ENCODE data around the gene POLR2C. TPM values are rescaled to one million over a fixed set of nuclear protein-coding genes. Genes with fewer than 3 reads are reported as not detected.

POLR2C gene
- total RNA-seq, 4 donors from 2014 or later: 77.1 to 146 (median 101) TPM

GRCh38 chr16:57447186-57447962 is 15.1 kb upstream of the POLR2C start, which contains the start of the genes CIAPIN1 and COQ9:
Gene CIAPIN1 (minus strand): TSS chr16:57447385. CDS start chr16:57440928, 6,457 bp downstream.
Gene COQ9 (plus strand): TSS chr16:57447479. CDS start chr16:57447506, 27 bp downstream.
- no peaks in the 10 kb centered on the region for H3K9me3 ChIP-seq
- TF ChIP-seq CTCF (IDR thresholded peaks at IDR 0.05) (peak in 1 of 5 experiments; percentile 44), EP300 (IDR thresholded peaks at IDR 0.05) (peak in 1 of 2 donors; percentile 92), POLR2A (IDR thresholded peaks at IDR 0.05) (peak; percentile 61 to 75)
- H3K36me3 ChIP-seq: peaks cover 0 to 17% (median 5%) of the 10 kb centered on the region in 3 donors
- peaks cover 0 to 30% (median 11%) of the 10 kb centered on the region in 4 donors for H3K4me1 ChIP-seq
- peak; percentile 87 to 91 for DNase-seq (ENCODE audit: low spot score in 2 of 2)
- peak within 1 kb of the TSS; percentile 77 to 93 (median 92) for H3K27ac ChIP-seq
- H3K4me3 ChIP-seq: peak within 1 kb of the TSS; percentile 79 to 99 (median 96)
- WGBS, 2 donors: 0% methylated on average over 32 to 62 of the region's 68 CpGs
- H3K27me3 ChIP-seq: no peaks in the 10 kb centered on the region

- Histone ChIP-seq H3K27ac (no peak overlapping the region), H3K4me3 (no peak overlapping the region), H3K4me1 (peaks cover 0 to 11% (median 2%) of the 10 kb centered on the region in 4 donors), H3K36me3 (peaks cover 3 to 62% (median 35%) of the 10 kb centered on the region in 3 donors), H3K9me3 (no peaks in the 10 kb centered on the region), H3K27me3 (no peaks in the 10 kb centered on the region)
- TF ChIP-seq POLR2A (IDR thresholded peaks at IDR 0.05): no peak
- TF ChIP-seq EP300 (IDR thresholded peaks at IDR 0.05): no peak
- no peak for TF ChIP-seq CTCF (IDR thresholded peaks at IDR 0.05)
- WGBS, 2 donors: 94% methylated on average over 10 of the region's 10 CpGs
- no peak for DNase-seq (ENCODE audit: low spot score in 2 of 2)
Observed at GRCh38 chr16:57452021-57452420, 10.5 kb upstream of the POLR2C start.

GRCh38 chr16:57462978-57463362 is 491 bp downstream of the POLR2C start:
- Histone ChIP-seq H3K9me3 (no peaks in the 10 kb centered on the region), H3K4me3 (peak overlapping the region; percentile 97 to 99 (median 97)), H3K36me3 (peaks cover 0 to 71% (median 10%) of the 10 kb centered on the region in 3 donors), H3K4me1 (peaks cover 0 to 33% (median 18%) of the 10 kb centered on the region in 4 donors), H3K27me3 (no peaks in the 10 kb centered on the region), H3K27ac (peak overlapping the region; percentile 90 to 94 (median 94))
- WGBS, 2 donors: 0 to 3% methylated on average over 13 to 16 of the region's 16 CpGs
- TF ChIP-seq CTCF (IDR thresholded peaks at IDR 0.05): no peak
- no peak for TF ChIP-seq POLR2A (IDR thresholded peaks at IDR 0.05)
- no peak for TF ChIP-seq EP300 (IDR thresholded peaks at IDR 0.05)
- DNase-seq (ENCODE audit: low spot score in 2 of 2): no peak

- no peaks in the 10 kb centered on the region for H3K27me3 ChIP-seq
- DNase-seq (ENCODE audit: low spot score in 2 of 2): no peak
- H3K4me1 ChIP-seq: peaks cover 0 to 33% (median 18%) of the 10 kb centered on the region in 4 donors
- WGBS, 2 donors: 79 to 96% methylated on average over 2 of the region's 2 CpGs
- no peaks in the 10 kb centered on the region for H3K9me3 ChIP-seq
- H3K4me3 ChIP-seq: no peak overlapping the region
- TF ChIP-seq CTCF (IDR thresholded peaks at IDR 0.05): no peak
- TF ChIP-seq POLR2A (IDR thresholded peaks at IDR 0.05): no peak
- no peak for TF ChIP-seq EP300 (IDR thresholded peaks at IDR 0.05)
- peaks cover 3 to 71% (median 12%) of the 10 kb centered on the region in 3 donors for H3K36me3 ChIP-seq
- H3K27ac ChIP-seq: no peak overlapping the region
Observed at GRCh38 chr16:57464523-57464922, 2.0 kb downstream of the POLR2C start.

GRCh38 chr16:57468346-57468745 is 5.9 kb downstream of the POLR2C start:
- no peak for TF ChIP-seq EP300 (IDR thresholded peaks at IDR 0.05)
- TF ChIP-seq CTCF (IDR thresholded peaks at IDR 0.05): no peak
- no peak for TF ChIP-seq POLR2A (IDR thresholded peaks at IDR 0.05)
- no peak overlapping the region for H3K4me3 ChIP-seq
- peaks cover 0 to 54% (median 22%) of the 10 kb centered on the region in 4 donors for H3K4me1 ChIP-seq
- WGBS, 2 donors: 88 to 92% methylated on average over 2 of the region's 2 CpGs
- H3K27me3 ChIP-seq: no peaks in the 10 kb centered on the region
- no peak for DNase-seq (ENCODE audit: low spot score in 2 of 2)
- H3K9me3 ChIP-seq: no peaks in the 10 kb centered on the region
- H3K36me3 ChIP-seq: peaks cover 6 to 94% (median 18%) of the 10 kb centered on the region in 3 donors
- no peak overlapping the region for H3K27ac ChIP-seq
